Measurements from ENCODE around the gene CCNG2.

- TF ChIP-seq CTCF (IDR thresholded peaks at IDR 0.05 in 2 of 3, conservative IDR thresholded peaks at IDR 0.05 in 1 of 3; ENCODE audit: insufficient read depth in 2 of 3, low read depth in 1 of 3, low read length in 3 of 3) (no peak), TCF7L2 (IDR thresholded peaks at IDR 0.05; ENCODE audit: low read depth, low read length) (no peak), POLR3G (IDR thresholded peaks at IDR 0.05; ENCODE audit: extremely low read depth, insufficient read length, insufficient replicate concordance) (no peak), BCL6 (CRISPR knock-in tag; IDR thresholded peaks at IDR 0.05) (no peak), PML (IDR thresholded peaks at IDR 0.05; ENCODE audit: low read length) (no peak), CREB1 (IDR thresholded peaks at IDR 0.05) (no peak), CREB1 (CRISPR knock-in tag; IDR thresholded peaks at IDR 0.05) (no peak), CHD1 (IDR thresholded peaks at IDR 0.05; ENCODE audit: low read length) (no peak), MXD1 (CRISPR knock-in tag; IDR thresholded peaks at IDR 0.05; ENCODE audit: borderline replicate concordance, poor library complexity, severe bottlenecking) (no peak), GTF2F1 (IDR thresholded peaks at IDR 0.05; ENCODE audit: low read depth, low read length) (no peak), KDM5B (IDR thresholded peaks at IDR 0.05; ENCODE audit: insufficient replicate concordance, low read depth, low read length) (no peak), CREM (IDR thresholded peaks at IDR 0.05; ENCODE audit: low read depth) (no peak), ZBTB40 (IDR thresholded peaks at IDR 0.05) (no peak), ZBTB40 (CRISPR knock-in tag; IDR thresholded peaks at IDR 0.05) (no peak)
- TF ChIP-seq, protein P1, sequence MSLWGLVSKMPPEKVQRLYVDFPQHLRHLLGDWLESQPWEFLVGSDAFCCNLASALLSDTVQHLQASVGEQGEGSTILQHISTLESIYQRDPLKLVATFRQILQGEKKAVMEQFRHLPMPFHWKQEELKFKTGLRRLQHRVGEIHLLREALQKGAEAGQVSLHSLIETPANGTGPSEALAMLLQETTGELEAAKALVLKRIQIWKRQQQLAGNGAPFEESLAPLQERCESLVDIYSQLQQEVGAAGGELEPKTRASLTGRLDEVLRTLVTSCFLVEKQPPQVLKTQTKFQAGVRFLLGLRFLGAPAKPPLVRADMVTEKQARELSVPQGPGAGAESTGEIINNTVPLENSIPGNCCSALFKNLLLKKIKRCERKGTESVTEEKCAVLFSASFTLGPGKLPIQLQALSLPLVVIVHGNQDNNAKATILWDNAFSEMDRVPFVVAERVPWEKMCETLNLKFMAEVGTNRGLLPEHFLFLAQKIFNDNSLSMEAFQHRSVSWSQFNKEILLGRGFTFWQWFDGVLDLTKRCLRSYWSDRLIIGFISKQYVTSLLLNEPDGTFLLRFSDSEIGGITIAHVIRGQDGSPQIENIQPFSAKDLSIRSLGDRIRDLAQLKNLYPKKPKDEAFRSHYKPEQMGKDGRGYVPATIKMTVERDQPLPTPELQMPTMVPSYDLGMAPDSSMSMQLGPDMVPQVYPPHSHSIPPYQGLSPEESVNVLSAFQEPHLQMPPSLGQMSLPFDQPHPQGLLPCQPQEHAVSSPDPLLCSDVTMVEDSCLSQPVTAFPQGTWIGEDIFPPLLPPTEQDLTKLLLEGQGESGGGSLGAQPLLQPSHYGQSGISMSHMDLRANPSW (CRISPR knock-in tag; IDR thresholded peaks at IDR 0.05), result no peak
Observed at GRCh38 chr4:77175201-77175611, 18.2 kb downstream of the CCNG2 start.
